Activated CD8-positive, alpha-beta T cell treated with anti-CD3 and anti-CD28 coated beads, Interleukin-2, amount 10 ng/mL, durations not matched to agents 7 days and 5 days (primary cell): ENCODE results near the gene RAB10. TPM values are rescaled to one million over a fixed set of nuclear protein-coding genes. Genes with fewer than 3 reads are reported as not detected.
"Not testable (repeated sequence)": the region's sequence is repeated elsewhere in the genome, so short reads cannot be mapped to it uniquely, and the experiment has no call there.

Experiments used
- ATAC-seq: fragments of 150-1000 bp; cut with Tn5 transposase; one replicate; pipeline ENCODE4 v1.10.0; 2021; ENCODE audit warnings: moderate library complexity
- CTCF ChIA-PET: fragments of 350-600 bp; sonication (Branson Sonifier 250); formaldehyde crosslinking; loops from one replicate; lab custom pipeline; 2021; ENCODE audit warnings: antibody characterized with exemption; lab: Charles Lee
- POLR2A ChIA-PET: fragments of 350-600 bp; sonication (Branson Sonifier 250); formaldehyde crosslinking; loops from one replicate; lab custom pipeline; 2021; ENCODE audit warnings: antibody characterized with exemption; lab: Charles Lee
- DNase-seq: peaks from one replicate; pipeline ENCODE4 v3.0.0-alpha.2; 2020
- H3K27ac Mint-ChIP-seq: one replicate; pipeline ENCODE4 v1.8.0; 2021; ENCODE audit warnings: mild to moderate bottlenecking, mixed read lengths
- H3K27me3 Mint-ChIP-seq: one replicate; pipeline ENCODE4 v1.8.0; 2021; ENCODE audit warnings: low read depth, mixed read lengths
- H3K36me3 Mint-ChIP-seq: one replicate; pipeline ENCODE4 v1.8.0; 2021; ENCODE audit warnings: low read depth, mixed read lengths
- H3K4me1 Mint-ChIP-seq: one replicate; pipeline ENCODE4 v1.8.0; 2021; ENCODE audit warnings: low read depth, mixed read lengths
- H3K4me3 Mint-ChIP-seq: one replicate; pipeline ENCODE4 v1.8.0; 2021; ENCODE audit warnings: mild to moderate bottlenecking, mixed read lengths
- H3K9me3 Mint-ChIP-seq: one replicate; pipeline ENCODE4 v1.8.0; 2022; ENCODE audit warnings: mixed read lengths; ENCODE audit not compliant: insufficient read depth
- total RNA-seq, 2 experiments: library from RNA; stranded (reverse); gene quantifications; one replicate each; pipeline ENCODE4 v1.2.3, GENCODE V29; 2021

RAB10 gene
- total RNA-seq, 2 experiments from 2014 or later = 110 to 115 TPM

GRCh38 chr2:26017464-26018183 is 16.3 kb upstream of the RAB10 start:
- ChIA-PET CTCF (interaction anchor here (1.2 to 1.3 kb wide), 2 partner anchors 16 to 67 kb away, joined by 3 to 4 read pairs; partner anchors contain the start of gene RAB10), POLR2A (interaction anchor here (0.9 kb wide), 1 partner anchor 17 kb away, joined by 3 read pairs; no protein-coding TSS in a partner anchor)
- no peaks in the 10 kb centered on the region for H3K4me1 Mint-ChIP-seq
- H3K9me3 Mint-ChIP-seq = no peaks in the 10 kb centered on the region
- H3K36me3 Mint-ChIP-seq = no peaks in the 10 kb centered on the region
- H3K27me3 Mint-ChIP-seq = no peaks in the 10 kb centered on the region
- ATAC-seq (no peak), DNase-seq (no peak)
- H3K4me3 Mint-ChIP-seq = no peak overlapping the region
- no peak overlapping the region for H3K27ac Mint-ChIP-seq

DNA sequence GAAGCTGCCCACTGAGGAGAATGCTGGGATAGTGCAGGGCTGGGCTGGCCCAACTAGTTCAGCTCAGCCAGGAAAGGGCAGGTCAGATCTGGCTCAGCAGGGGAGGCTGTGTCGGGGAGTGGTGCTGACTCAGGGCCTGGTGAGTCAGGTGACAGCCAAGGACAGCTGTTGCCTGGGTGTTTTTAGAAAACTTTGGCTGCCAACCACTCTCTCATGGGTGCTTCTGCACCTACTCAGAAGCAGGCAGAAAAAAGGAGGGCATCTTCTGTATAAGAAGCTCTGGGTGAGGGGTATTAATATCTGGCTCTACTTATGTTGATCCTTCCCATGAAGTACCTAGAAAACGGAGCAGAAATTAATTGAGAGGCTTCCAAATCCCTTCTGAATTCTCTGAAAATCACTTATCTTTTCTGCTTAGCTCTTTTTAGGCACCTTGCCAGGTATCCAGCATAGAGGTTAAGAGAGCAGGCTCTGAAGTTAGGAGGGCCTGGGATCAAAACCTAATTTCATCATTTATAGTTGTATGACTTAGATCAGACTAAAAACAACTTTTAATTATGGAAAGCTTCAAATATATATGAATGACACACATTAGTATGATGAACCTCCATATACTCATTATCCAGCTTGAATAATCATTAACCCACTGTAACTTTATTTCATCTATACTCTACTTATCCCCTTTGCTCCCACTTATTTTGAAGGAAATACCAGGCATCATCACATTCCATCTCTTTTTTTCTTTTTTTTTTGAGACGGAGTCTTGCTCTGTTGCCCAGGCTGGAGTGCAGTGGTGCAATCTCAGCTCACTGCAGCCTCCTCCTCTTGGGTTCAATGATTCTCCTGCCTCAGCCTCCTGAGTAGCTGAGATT is 15.5 kb upstream of the RAB10 start:
- ATAC-seq (peak; percentile 63), DNase-seq (no peak)
- Mint-ChIP-seq H3K27ac (no peak overlapping the region), H3K36me3 (no peaks in the 10 kb centered on the region), H3K4me1 (no peaks in the 10 kb centered on the region), H3K27me3 (no peaks in the 10 kb centered on the region), H3K4me3 (no peak overlapping the region), H3K9me3 (no peaks in the 10 kb centered on the region)
- CTCF ChIA-PET = interaction anchor here (1.2 to 1.3 kb wide), 2 partner anchors 15 to 66 kb away, joined by 3 to 4 read pairs; partner anchors contain the start of gene RAB10
- POLR2A ChIA-PET = interaction anchor here (0.9 kb wide), 1 partner anchor 18 kb away, joined by 3 read pairs; no protein-coding TSS in a partner anchor

GRCh38 chr2:26020231-26020640 is 13.6 kb upstream of the RAB10 start:
- H3K27ac Mint-ChIP-seq = no peak overlapping the region
- H3K27me3 Mint-ChIP-seq = no peaks in the 10 kb centered on the region
- H3K4me3 Mint-ChIP-seq = no peak overlapping the region
- H3K4me1 Mint-ChIP-seq = no peaks in the 10 kb centered on the region
- ChIA-PET POLR2A (no interaction called here), CTCF (no interaction called here)
- H3K9me3 Mint-ChIP-seq = no peaks in the 10 kb centered on the region
- DNase-seq = no peak
- ATAC-seq = no peak
- H3K36me3 Mint-ChIP-seq = no peaks in the 10 kb centered on the region

- no peak overlapping the region for H3K27ac Mint-ChIP-seq
- DNase-seq (no peak), ATAC-seq (no peak)
- H3K4me3 Mint-ChIP-seq = no peak overlapping the region
- no peaks in the 10 kb centered on the region for H3K36me3 Mint-ChIP-seq
- CTCF ChIA-PET = no interaction called here
- H3K4me1 Mint-ChIP-seq = no peaks in the 10 kb centered on the region
- no peaks in the 10 kb centered on the region for H3K9me3 Mint-ChIP-seq
- POLR2A ChIA-PET = interaction anchor here (0.6 kb wide), 1 partner anchor 9 kb away, joined by 3 read pairs; no protein-coding TSS in a partner anchor
- H3K27me3 Mint-ChIP-seq = no peaks in the 10 kb centered on the region
Measured at GRCh38 chr2:26024260-26024659, 9.6 kb upstream of the RAB10 start.

GRCh38 chr2:26025509-26025908 is 8.4 kb upstream of the RAB10 start:
- ATAC-seq (no peak), DNase-seq (no peak)
- Mint-ChIP-seq H3K27ac (no peak overlapping the region), H3K4me1 (no peaks in the 10 kb centered on the region), H3K36me3 (no peaks in the 10 kb centered on the region), H3K27me3 (no peaks in the 10 kb centered on the region), H3K4me3 (no peak overlapping the region), H3K9me3 (no peaks in the 10 kb centered on the region)
- ChIA-PET POLR2A (no interaction called here), CTCF (interaction anchor here (1.2 to 1.3 kb wide), 2 partner anchors 8 to 63 kb away, joined by 3 read pairs; partner anchors contain the start of gene RAB10)

DNA sequence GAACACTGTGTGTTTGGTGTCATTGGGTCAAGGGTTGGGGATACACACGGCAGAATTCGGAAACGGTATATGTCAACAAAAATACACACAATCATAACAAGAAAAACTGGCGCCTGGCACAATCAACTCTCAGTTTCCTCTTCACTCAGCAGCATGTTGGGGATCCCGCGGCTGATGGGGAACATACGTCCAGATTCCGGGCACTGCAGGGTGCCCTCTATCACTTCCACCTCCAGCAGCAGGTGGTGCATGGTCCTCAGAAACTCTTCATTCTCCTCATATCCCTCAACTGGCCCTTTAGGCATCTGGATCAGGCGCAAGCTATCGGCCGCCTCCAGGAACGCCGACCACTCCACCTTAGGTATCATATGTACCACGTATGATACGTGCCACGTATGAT is 5.8 kb upstream of the RAB10 start:
- H3K4me1 Mint-ChIP-seq, H3K27me3 Mint-ChIP-seq, H3K4me3 Mint-ChIP-seq, DNase-seq, H3K27ac Mint-ChIP-seq, H3K36me3 Mint-ChIP-seq, ATAC-seq, H3K9me3 Mint-ChIP-seq, POLR2A ChIA-PET: not testable (repeated sequence)
- CTCF ChIA-PET = interaction anchor here (0.6 kb wide), 1 partner anchor 36 kb away, joined by 3 read pairs; no protein-coding TSS in a partner anchor

DNA sequence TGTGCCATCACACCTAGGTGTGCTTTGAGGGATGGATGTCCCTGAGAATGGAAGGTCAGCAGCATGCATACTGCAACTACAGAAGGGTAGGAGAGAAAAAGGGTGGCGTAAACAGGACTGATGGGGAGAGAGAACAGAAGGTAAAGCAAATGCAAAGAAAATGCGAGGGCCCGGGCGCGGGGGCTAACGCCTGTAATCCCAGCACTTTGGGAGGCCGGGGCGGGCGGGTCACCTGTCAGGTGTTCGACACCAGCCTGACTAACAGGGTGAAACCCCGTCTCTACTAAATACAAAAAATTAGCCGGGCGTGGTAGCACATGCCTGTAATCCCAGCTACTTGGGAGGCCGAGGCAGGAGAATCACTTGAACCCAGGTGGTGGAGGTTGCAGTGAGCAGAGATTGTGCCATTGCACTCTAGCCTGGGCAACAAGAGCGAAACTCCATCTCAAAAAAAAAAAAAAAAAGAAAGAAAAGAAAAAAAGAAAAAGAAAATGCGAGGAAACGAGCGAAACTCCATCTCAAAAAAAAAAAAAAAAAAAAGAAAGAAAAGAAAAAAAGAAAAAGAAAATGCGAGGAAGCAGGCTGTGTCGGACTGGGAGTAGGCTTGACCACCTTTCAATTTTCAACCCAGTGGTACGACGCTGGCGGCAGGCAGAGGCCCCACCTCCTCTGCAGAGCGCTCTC is 1.2 kb upstream of the RAB10 start:
- Mint-ChIP-seq H3K27ac (peak overlapping the region; percentile 94), H3K4me3 (peak overlapping the region; percentile 90), H3K36me3 (peaks cover 20% of the 10 kb centered on the region), H3K4me1 (peaks cover 24% of the 10 kb centered on the region)
- POLR2A ChIA-PET = interaction anchor here (0.6 to 2.4 kb wide), 11 partner anchors 8 to 211 kb away, joined by 3 to 15 read pairs (median 4); partner anchors contain the start of gene HADHA
- not testable (repeated sequence) for DNase-seq, ATAC-seq, H3K9me3 Mint-ChIP-seq, H3K27me3 Mint-ChIP-seq
- CTCF ChIA-PET = interaction anchor here (1.1 to 4.4 kb wide), 7 partner anchors 11 to 211 kb away, joined by 4 to 29 read pairs (median 4); partner anchors contain the start of gene ASXL2

DNA sequence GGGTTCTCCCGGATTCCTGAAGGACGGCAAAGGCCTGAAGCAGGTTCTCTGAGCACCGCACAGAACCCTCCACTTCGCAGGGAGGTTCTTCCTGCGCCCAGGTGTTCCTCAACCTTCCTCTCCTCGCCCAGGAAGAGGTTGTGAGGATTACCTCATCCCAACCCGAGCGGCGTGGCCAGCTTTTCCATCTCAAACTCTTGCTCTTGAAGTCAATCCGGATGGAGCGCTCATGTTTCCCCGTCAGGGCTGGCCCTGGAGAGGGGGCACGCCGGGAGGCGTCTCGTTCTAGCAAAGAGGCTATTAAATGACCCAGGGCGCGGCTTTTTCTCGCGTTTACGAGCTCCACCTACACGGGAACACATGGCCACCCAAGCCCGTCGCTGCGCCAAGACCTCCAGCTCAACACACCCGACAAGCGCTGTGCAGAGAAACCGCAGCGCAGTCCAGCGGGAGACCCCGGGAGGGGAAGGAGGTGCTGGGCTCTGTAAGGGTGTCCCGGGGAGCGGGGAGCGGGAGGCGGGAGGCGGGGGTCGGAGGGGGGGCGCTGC is 540 bp upstream of the RAB10 start:
- ChIA-PET POLR2A (interaction anchor here (0.6 to 2.4 kb wide), 14 partner anchors 9 to 313 kb away, joined by 3 to 15 read pairs (median 4); partner anchors contain the start of genes ADGRF3, HADHA and SELENOI), CTCF (interaction anchor here (1.1 to 4.4 kb wide), 10 partner anchors 8 to 210 kb away, joined by 3 to 29 read pairs (median 4); partner anchors contain the start of gene ASXL2)
- DNase-seq (no peak), ATAC-seq (peak; percentile 13)
- Mint-ChIP-seq H3K9me3 (no peaks in the 10 kb centered on the region), H3K27ac (peak overlapping the region; percentile 94), H3K27me3 (no peaks in the 10 kb centered on the region), H3K4me1 (peaks cover 27% of the 10 kb centered on the region), H3K4me3 (peak overlapping the region; percentile 90), H3K36me3 (peaks cover 25% of the 10 kb centered on the region)

DNA sequence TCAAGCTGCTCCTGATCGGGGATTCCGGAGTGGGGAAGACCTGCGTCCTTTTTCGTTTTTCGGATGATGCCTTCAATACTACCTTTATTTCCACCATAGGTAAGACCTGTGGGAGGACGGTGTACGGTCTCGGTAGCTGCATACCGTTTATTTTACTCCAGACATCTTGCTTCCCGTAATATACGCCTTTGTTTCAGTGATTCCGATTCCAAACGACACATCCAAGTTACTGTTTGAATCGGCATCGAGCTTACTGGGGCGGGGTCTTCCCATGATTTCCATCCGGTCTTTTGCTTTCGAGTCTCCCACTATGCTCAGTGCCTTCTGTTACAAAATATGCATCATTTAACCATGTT is 731 bp downstream of the RAB10 start:
- CTCF ChIA-PET = interaction anchor here (1.2 to 4.4 kb wide), 11 partner anchors 9 to 209 kb away, joined by 3 to 29 read pairs (median 6); partner anchors contain the start of gene ASXL2
- DNase-seq (no peak), ATAC-seq (no peak)
- Mint-ChIP-seq H3K4me1 (peaks cover 28% of the 10 kb centered on the region), H3K4me3 (peak overlapping the region; percentile 90), H3K36me3 (peaks cover 26% of the 10 kb centered on the region), H3K9me3 (no peaks in the 10 kb centered on the region), H3K27me3 (no peaks in the 10 kb centered on the region), H3K27ac (peak overlapping the region; percentile 94)
- POLR2A ChIA-PET = interaction anchor here (0.7 to 2.4 kb wide), 10 partner anchors 25 to 312 kb away, joined by 3 to 15 read pairs (median 6); partner anchors contain the start of genes ADGRF3, ASXL2, HADHA and SELENOI

DNA sequence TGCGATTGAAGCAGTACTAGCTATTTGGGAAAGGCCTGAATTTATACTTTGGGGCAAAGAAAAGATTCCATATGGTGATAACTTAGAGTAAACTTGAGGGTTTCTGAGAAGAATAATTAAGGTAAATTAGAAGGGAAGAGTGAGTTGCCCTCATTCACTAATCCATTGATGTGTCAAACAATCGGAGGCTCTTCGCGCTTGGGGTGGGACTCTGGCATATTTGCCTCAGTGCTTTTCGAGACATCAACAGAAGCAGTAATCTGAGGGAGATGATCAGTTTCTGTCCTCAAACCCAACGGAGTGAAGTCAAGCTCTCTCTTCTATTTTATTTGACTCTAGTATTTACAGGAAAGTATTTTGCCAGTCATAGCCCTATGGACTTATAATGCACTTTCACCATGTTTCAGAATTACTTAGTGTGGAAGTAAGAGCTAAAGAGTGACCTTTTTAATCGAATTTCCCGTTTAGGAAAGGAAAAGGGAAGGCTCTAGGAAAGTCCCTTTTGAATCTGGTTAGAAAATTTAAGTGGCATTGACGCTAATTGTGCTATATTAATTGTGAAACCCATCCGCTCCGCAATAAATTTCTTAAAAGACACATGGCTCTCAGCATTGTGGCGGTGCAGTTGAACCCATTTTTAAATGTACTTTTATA is 1.3 kb downstream of the RAB10 start:
- H3K27me3 Mint-ChIP-seq = no peaks in the 10 kb centered on the region
- H3K36me3 Mint-ChIP-seq = peaks cover 28% of the 10 kb centered on the region
- ATAC-seq (no peak), DNase-seq (no peak)
- H3K27ac Mint-ChIP-seq = peak overlapping the region; percentile 94
- H3K4me1 Mint-ChIP-seq = peaks cover 31% of the 10 kb centered on the region
- H3K9me3 Mint-ChIP-seq = no peaks in the 10 kb centered on the region
- H3K4me3 Mint-ChIP-seq = peak overlapping the region; percentile 90
- ChIA-PET POLR2A (interaction anchor here (0.7 to 2.4 kb wide), 6 partner anchors 26 to 311 kb away, joined by 3 to 15 read pairs (median 7); partner anchors contain the start of genes ADGRF3, ASXL2 and SELENOI), CTCF (interaction anchor here (1.5 to 4.4 kb wide), 8 partner anchors 17 to 149 kb away, joined by 3 to 29 read pairs (median 7); no protein-coding TSS in a partner anchor)
